ENCODE results near the gene ENOX1.

Gene ENOX1

GRCh38 chr13:43737392-43737923 lies 49.3 kb downstream of the ENOX1 start:
- DNase-seq = no peak

- DNase-seq = no peak
These were observed 54.0 kb downstream of the ENOX1 start for GRCh38 chr13:43732726-43733125.

GRCh38 chr13:43731296-43731695 lies 55.5 kb downstream of the ENOX1 start:
- no peak for DNase-seq

GRCh38 chr13:43730642-43731041 lies 56.1 kb downstream of the ENOX1 start:
- DNase-seq = no peak

GRCh38 chr13:43728421-43728820 lies 58.4 kb downstream of the ENOX1 start:
- DNase-seq = no peak

GRCh38 chr13:43727856-43728255 lies 58.9 kb downstream of the ENOX1 start:
- DNase-seq = no peak

- no peak for DNase-seq
These were observed 61.3 kb downstream of the ENOX1 start for GRCh38 chr13:43725460-43725859.

GRCh38 chr13:43720780-43721397 lies 65.9 kb downstream of the ENOX1 start:
- no peak for DNase-seq

GRCh38 chr13:43698758-43699157 lies 88.0 kb downstream of the ENOX1 start:
- no peak for DNase-seq

- no peak for DNase-seq
These were observed 88.8 kb downstream of the ENOX1 start for GRCh38 chr13:43698009-43698408.

GRCh38 chr13:43697323-43697722 lies 89.4 kb downstream of the ENOX1 start:
- DNase-seq = no peak

GRCh38 chr13:43694146-43694664 lies 92.6 kb downstream of the ENOX1 start:
- DNase-seq = no peak

GRCh38 chr13:43693639-43694038 lies 93.1 kb downstream of the ENOX1 start:
- DNase-seq = no peak

GRCh38 chr13:43688227-43688907 lies 98.4 kb downstream of the ENOX1 start:
- no peak for DNase-seq

GRCh38 chr13:43687038-43687437 lies 99.7 kb downstream of the ENOX1 start:
- DNase-seq = no peak

- DNase-seq = no peak
These were observed 100.2 kb downstream of the ENOX1 start for GRCh38 chr13:43686557-43686956.

GRCh38 chr13:43684963-43685725 lies 101.6 kb downstream of the ENOX1 start:
- no peak for DNase-seq

GRCh38 chr13:43682701-43683100 lies 104.1 kb downstream of the ENOX1 start:
- no peak for DNase-seq

- DNase-seq = no peak
These were observed 110.5 kb downstream of the ENOX1 start for GRCh38 chr13:43676320-43676719.

- no peak for DNase-seq
These were observed 111.2 kb downstream of the ENOX1 start for GRCh38 chr13:43675577-43675976.

GRCh38 chr13:43669964-43670363 lies 116.8 kb downstream of the ENOX1 start:
- no peak for DNase-seq

GRCh38 chr13:43669101-43669500 lies 117.7 kb downstream of the ENOX1 start:
- DNase-seq = no peak

- DNase-seq = no peak
These were observed 120.4 kb downstream of the ENOX1 start for GRCh38 chr13:43666403-43666802.

GRCh38 chr13:43665388-43665787 lies 121.4 kb downstream of the ENOX1 start:
- no peak for DNase-seq
